ENCODE measurements around the gene TTC1. TPM values are rescaled to one million over a fixed set of nuclear protein-coding genes. Genes with fewer than 3 reads are reported as not detected.

The TTC1 gene
- total and polyA plus RNA-seq, 8 donors = 2.3 to 50.0 (median 33.0) TPM

- Histone ChIP-seq H3K27me3 (peaks cover 4 to 67% (median 29%) of the 10 kb centered on the region in 3 donors), H3K4me3 (peak overlapping the region in 3 of 4 donors; percentile 34 to 49 (median 44)), H3K36me3 (no peaks in the 10 kb centered on the region), H3K4me1 (peaks cover 5 to 14% (median 10%) of the 10 kb centered on the region in 4 donors), H3K27ac (no peak overlapping the region), H3K9me3 (no peaks in the 10 kb centered on the region)
- intact Hi-C loops (cut with DNase I; ENCODE audit: low total_unique reads) = no loop called here
- WGBS, 5 donors = 31 to 53% (median 35%) methylated on average over 8 to 11 of the region's 11 CpGs
- TF ChIP-seq EP300 (IDR thresholded peaks at IDR 0.05) (no peak), POLR2A (IDR thresholded peaks at IDR 0.05) (no peak)
- TF ChIP-seq, protein P1, sequence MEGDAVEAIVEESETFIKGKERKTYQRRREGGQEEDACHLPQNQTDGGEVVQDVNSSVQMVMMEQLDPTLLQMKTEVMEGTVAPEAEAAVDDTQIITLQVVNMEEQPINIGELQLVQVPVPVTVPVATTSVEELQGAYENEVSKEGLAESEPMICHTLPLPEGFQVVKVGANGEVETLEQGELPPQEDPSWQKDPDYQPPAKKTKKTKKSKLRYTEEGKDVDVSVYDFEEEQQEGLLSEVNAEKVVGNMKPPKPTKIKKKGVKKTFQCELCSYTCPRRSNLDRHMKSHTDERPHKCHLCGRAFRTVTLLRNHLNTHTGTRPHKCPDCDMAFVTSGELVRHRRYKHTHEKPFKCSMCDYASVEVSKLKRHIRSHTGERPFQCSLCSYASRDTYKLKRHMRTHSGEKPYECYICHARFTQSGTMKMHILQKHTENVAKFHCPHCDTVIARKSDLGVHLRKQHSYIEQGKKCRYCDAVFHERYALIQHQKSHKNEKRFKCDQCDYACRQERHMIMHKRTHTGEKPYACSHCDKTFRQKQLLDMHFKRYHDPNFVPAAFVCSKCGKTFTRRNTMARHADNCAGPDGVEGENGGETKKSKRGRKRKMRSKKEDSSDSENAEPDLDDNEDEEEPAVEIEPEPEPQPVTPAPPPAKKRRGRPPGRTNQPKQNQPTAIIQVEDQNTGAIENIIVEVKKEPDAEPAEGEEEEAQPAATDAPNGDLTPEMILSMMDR (IDR thresholded peaks at IDR 0.05) = no peak
- DNase-seq = no peak
These were observed 37.4 kb upstream of the TTC1 start for GRCh38 chr5:159971514-159971913.

- Histone ChIP-seq H3K36me3 (no peaks in the 10 kb centered on the region), H3K9me3 (no peaks in the 10 kb centered on the region), H3K27ac (no peak overlapping the region), H3K27me3 (peaks cover 4 to 67% (median 29%) of the 10 kb centered on the region in 3 donors), H3K4me3 (peak overlapping the region; percentile 30 to 49 (median 39)), H3K4me1 (peaks cover 5 to 14% (median 10%) of the 10 kb centered on the region in 4 donors)
- TF ChIP-seq, protein P1 (IDR thresholded peaks at IDR 0.05) = no peak
- TF ChIP-seq EP300 (IDR thresholded peaks at IDR 0.05) = no peak
- no peak for TF ChIP-seq POLR2AphosphoS5 (IDR thresholded peaks at IDR 0.05)
- no peak for TF ChIP-seq POLR2A (IDR thresholded peaks at IDR 0.05)
- intact Hi-C loops (cut with DNase I; ENCODE audit: low total_unique reads) = no loop called here
- 1 to 10% (median 2%) methylated on average over 22 to 76 of the region's 76 CpGs for WGBS, 5 donors
- DNase-seq = peak in 1 of 2 donors; percentile 70
These were observed 36.9 kb upstream of the TTC1 start for GRCh38 chr5:159971931-159972461.

DNA sequence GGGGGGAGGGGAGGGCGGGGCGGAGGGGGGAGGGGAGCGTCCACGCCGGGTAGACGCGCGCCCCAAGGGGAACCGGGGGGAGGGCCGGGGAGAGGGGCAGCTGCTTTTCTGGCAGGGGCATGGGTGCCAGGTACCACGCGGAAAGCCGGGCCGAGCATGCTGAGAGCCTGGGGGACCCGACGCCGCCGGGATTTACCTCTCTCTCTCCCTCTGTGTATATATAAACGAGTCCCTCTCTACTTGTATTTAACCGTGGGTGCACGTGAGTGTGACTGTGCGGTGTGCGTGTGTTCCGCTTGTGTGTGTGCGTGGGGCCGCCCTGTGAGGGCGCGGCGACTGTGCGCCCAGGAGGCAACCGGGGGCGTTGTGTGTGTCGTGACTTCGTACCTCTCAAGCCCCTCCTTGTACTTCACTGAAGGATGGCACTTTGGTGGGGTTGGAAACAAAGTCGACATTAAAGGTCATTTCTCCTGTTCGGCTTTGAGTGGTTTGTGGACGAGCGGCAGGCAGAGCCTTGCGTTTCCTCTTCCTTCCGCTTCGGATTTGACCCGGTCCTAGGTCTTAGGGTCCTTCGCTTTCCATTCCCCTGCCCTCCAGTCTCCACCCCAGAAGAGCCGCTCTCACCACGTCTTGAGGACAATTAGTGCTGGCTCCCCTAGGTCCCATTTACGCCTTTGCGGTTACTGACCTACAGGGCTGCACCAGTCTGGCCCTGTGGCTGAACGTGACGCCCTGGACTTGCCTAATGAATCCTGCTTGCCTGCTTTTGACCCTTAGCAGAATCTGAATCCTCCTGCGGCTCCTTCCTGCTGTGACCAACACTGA lies 36.2 kb upstream of the TTC1 start:
- Histone ChIP-seq H3K36me3 (no peaks in the 10 kb centered on the region), H3K9me3 (no peaks in the 10 kb centered on the region), H3K4me1 (peaks cover 5 to 14% (median 10%) of the 10 kb centered on the region in 4 donors), H3K27ac (no peak overlapping the region), H3K27me3 (peaks cover 4 to 67% (median 29%) of the 10 kb centered on the region in 3 donors), H3K4me3 (peak overlapping the region; percentile 30 to 49 (median 39))
- intact Hi-C loops (cut with DNase I; ENCODE audit: low total_unique reads) = no loop called here
- 25 to 35% (median 28%) methylated on average over 37 to 49 of the region's 50 CpGs for WGBS, 5 donors
- TF ChIP-seq, protein P1 (IDR thresholded peaks at IDR 0.05) = no peak
- TF ChIP-seq EP300 (IDR thresholded peaks at IDR 0.05) = no peak
- TF ChIP-seq POLR2A (IDR thresholded peaks at IDR 0.05) = no peak
- no peak for TF ChIP-seq POLR2AphosphoS5 (IDR thresholded peaks at IDR 0.05)
- peak in 1 of 2 donors; percentile 22 for DNase-seq

- WGBS, 5 donors = 39 to 64% (median 52%) methylated on average over 2 of the region's 2 CpGs
- intact Hi-C loops (cut with DNase I; ENCODE audit: low total_unique reads) = no loop called here
- Histone ChIP-seq H3K4me1 (peaks cover 5 to 14% (median 10%) of the 10 kb centered on the region in 4 donors), H3K27ac (no peak overlapping the region), H3K27me3 (peaks cover 4 to 46% (median 29%) of the 10 kb centered on the region in 3 donors), H3K4me3 (no peak overlapping the region), H3K9me3 (no peaks in the 10 kb centered on the region), H3K36me3 (no peaks in the 10 kb centered on the region)
- TF ChIP-seq EP300 (IDR thresholded peaks at IDR 0.05) = no peak
- no peak for TF ChIP-seq POLR2AphosphoS5 (IDR thresholded peaks at IDR 0.05)
- TF ChIP-seq, protein P1 (IDR thresholded peaks at IDR 0.05) = no peak
- no peak for TF ChIP-seq POLR2A (IDR thresholded peaks at IDR 0.05)
- DNase-seq = peak in 1 of 2 donors; percentile 27
These were observed 33.4 kb upstream of the TTC1 start for GRCh38 chr5:159975462-159976019.
